ENCODE data around the gene LRRTM4. TPM values are rescaled to one million over a fixed set of nuclear protein-coding genes. Genes with fewer than 3 reads are reported as not detected.

LRRTM4 gene
- total and polyA plus RNA-seq, 2 experiments from 2014 or later: not detected

- Histone ChIP-seq H3K9me2 (ENCODE audit: insufficient read depth) (no peaks in the 10 kb centered on the region), H3F3A (ENCODE audit: insufficient read depth) (no peaks in the 10 kb centered on the region), H3K9me3 (ENCODE audit: low read depth) (no peaks in the 10 kb centered on the region), H3K79me2 (ENCODE audit: insufficient read depth) (no peaks in the 10 kb centered on the region), H4K20me1 (ENCODE audit: insufficient read depth) (no peaks in the 10 kb centered on the region), H3K27ac (no peak overlapping the region), H3K4me3 (no peak overlapping the region), H2AFZ (no peak overlapping the region), H3K4me2 (ENCODE audit: unreplicated experiment) (no peak overlapping the region), H3K27me3 (replicated peaks; ENCODE audit: insufficient read depth) (no peaks in the 10 kb centered on the region), H3K36me3 (ENCODE audit: low read depth) (no peaks in the 10 kb centered on the region), H3K9ac (no peak overlapping the region), H3K4me1 (ENCODE audit: insufficient read depth) (no peaks in the 10 kb centered on the region)
- no peak for DNase-seq
- in situ Hi-C loops (cut with MboI): no loop called here
- 8 to 22% methylated on average over 1 of the region's 1 CpG for WGBS, 2 experiments (ENCODE audit: low coverage in 1 of 2, low lambda C conversion rate in 2 of 2, missing lambda C conversion rate in 2 of 2)
- no peak for TF ChIP-seq EZH2 (IDR thresholded peaks at IDR 0.05; ENCODE audit: insufficient read depth, poor library complexity, severe bottlenecking)
- no peak for TF ChIP-seq EZH2phosphoT487 (IDR thresholded peaks at IDR 0.05; ENCODE audit: insufficient read depth, low read depth)
Measured at GRCh38 chr2:77119333-77119732, 402.8 kb downstream of the LRRTM4 start.

GRCh38 chr2:77108915-77109314 lies 413.3 kb downstream of the LRRTM4 start:
- H3K9me3 ChIP-seq (ENCODE audit: low read depth): no peaks in the 10 kb centered on the region
- no peaks in the 10 kb centered on the region for H3F3A ChIP-seq (ENCODE audit: insufficient read depth)
- H3K4me3 ChIP-seq: no peak overlapping the region
- no peaks in the 10 kb centered on the region for H3K36me3 ChIP-seq (ENCODE audit: low read depth)
- H3K27me3 ChIP-seq (replicated peaks; ENCODE audit: insufficient read depth): no peaks in the 10 kb centered on the region
- WGBS, 2 experiments (ENCODE audit: low coverage in 1 of 2, low lambda C conversion rate in 2 of 2, missing lambda C conversion rate in 2 of 2): 21 to 33% methylated on average over 1 of the region's 1 CpG
- in situ Hi-C loops (cut with MboI): no loop called here
- no peak overlapping the region for H3K9ac ChIP-seq
- no peaks in the 10 kb centered on the region for H4K20me1 ChIP-seq (ENCODE audit: insufficient read depth)
- no peak overlapping the region for H3K4me2 ChIP-seq (ENCODE audit: unreplicated experiment)
- TF ChIP-seq EZH2phosphoT487 (IDR thresholded peaks at IDR 0.05; ENCODE audit: insufficient read depth, low read depth) (no peak), EZH2 (IDR thresholded peaks at IDR 0.05; ENCODE audit: insufficient read depth, poor library complexity, severe bottlenecking) (no peak)
- no peak overlapping the region for H3K27ac ChIP-seq
- no peaks in the 10 kb centered on the region for H3K79me2 ChIP-seq (ENCODE audit: insufficient read depth)
- no peaks in the 10 kb centered on the region for H3K4me1 ChIP-seq (ENCODE audit: insufficient read depth)
- no peaks in the 10 kb centered on the region for H3K9me2 ChIP-seq (ENCODE audit: insufficient read depth)
- no peak overlapping the region for H2AFZ ChIP-seq
- no peak for DNase-seq

GRCh38 chr2:77105008-77105407 lies 417.2 kb downstream of the LRRTM4 start:
- Histone ChIP-seq H2AFZ (no peak overlapping the region), H3K79me2 (ENCODE audit: insufficient read depth) (no peaks in the 10 kb centered on the region), H3K4me3 (no peak overlapping the region), H3K4me2 (ENCODE audit: unreplicated experiment) (no peak overlapping the region), H3K9me2 (ENCODE audit: insufficient read depth) (no peaks in the 10 kb centered on the region), H3K36me3 (ENCODE audit: low read depth) (no peaks in the 10 kb centered on the region), H3K9me3 (ENCODE audit: low read depth) (no peaks in the 10 kb centered on the region), H3K9ac (no peak overlapping the region), H3K27ac (no peak overlapping the region), H3K4me1 (ENCODE audit: insufficient read depth) (no peaks in the 10 kb centered on the region), H3F3A (ENCODE audit: insufficient read depth) (no peaks in the 10 kb centered on the region), H3K27me3 (replicated peaks; ENCODE audit: insufficient read depth) (no peaks in the 10 kb centered on the region), H4K20me1 (ENCODE audit: insufficient read depth) (no peaks in the 10 kb centered on the region)
- in situ Hi-C loops (cut with MboI): no loop called here
- no peak for TF ChIP-seq EZH2 (IDR thresholded peaks at IDR 0.05; ENCODE audit: insufficient read depth, poor library complexity, severe bottlenecking)
- TF ChIP-seq EZH2phosphoT487 (IDR thresholded peaks at IDR 0.05; ENCODE audit: insufficient read depth, low read depth): no peak
- WGBS, 2 experiments (ENCODE audit: low coverage in 1 of 2, low lambda C conversion rate in 2 of 2, missing lambda C conversion rate in 2 of 2): 15 to 32% methylated on average over 3 of the region's 3 CpGs
- DNase-seq: no peak

- DNase-seq: no peak
- no peaks in the 10 kb centered on the region for H3K27me3 ChIP-seq (replicated peaks; ENCODE audit: insufficient read depth)
- H3K4me2 ChIP-seq (ENCODE audit: unreplicated experiment): no peak overlapping the region
- no peak overlapping the region for H3K27ac ChIP-seq
- TF ChIP-seq EZH2 (IDR thresholded peaks at IDR 0.05; ENCODE audit: insufficient read depth, poor library complexity, severe bottlenecking): no peak
- no peak overlapping the region for H3K4me3 ChIP-seq
- in situ Hi-C loops (cut with MboI): no loop called here
- H3K79me2 ChIP-seq (ENCODE audit: insufficient read depth): no peaks in the 10 kb centered on the region
- no peak overlapping the region for H2AFZ ChIP-seq
- H3K9me2 ChIP-seq (ENCODE audit: insufficient read depth): no peaks in the 10 kb centered on the region
- H3K4me1 ChIP-seq (ENCODE audit: insufficient read depth): no peaks in the 10 kb centered on the region
- no peak overlapping the region for H3K9ac ChIP-seq
- H4K20me1 ChIP-seq (ENCODE audit: insufficient read depth): no peaks in the 10 kb centered on the region
- H3K36me3 ChIP-seq (ENCODE audit: low read depth): no peaks in the 10 kb centered on the region
- 22 to 25% methylated on average over 6 of the region's 6 CpGs for WGBS, 2 experiments (ENCODE audit: low coverage in 1 of 2, low lambda C conversion rate in 2 of 2, missing lambda C conversion rate in 2 of 2)
- H3F3A ChIP-seq (ENCODE audit: insufficient read depth): no peaks in the 10 kb centered on the region
- no peaks in the 10 kb centered on the region for H3K9me3 ChIP-seq (ENCODE audit: low read depth)
Measured at GRCh38 chr2:77104554-77104953, 417.6 kb downstream of the LRRTM4 start.

GRCh38 chr2:77102927-77103326 lies 419.2 kb downstream of the LRRTM4 start:
- in situ Hi-C loops (cut with MboI): no loop called here
- no peaks in the 10 kb centered on the region for H3K79me2 ChIP-seq (ENCODE audit: insufficient read depth)
- H2AFZ ChIP-seq: no peak overlapping the region
- H3K9ac ChIP-seq: no peak overlapping the region
- 20 to 22% methylated on average over 2 of the region's 2 CpGs for WGBS, 2 experiments (ENCODE audit: low coverage in 1 of 2, low lambda C conversion rate in 2 of 2, missing lambda C conversion rate in 2 of 2)
- no peaks in the 10 kb centered on the region for H3K27me3 ChIP-seq (replicated peaks; ENCODE audit: insufficient read depth)
- H3K4me3 ChIP-seq: no peak overlapping the region
- H3K9me3 ChIP-seq (ENCODE audit: low read depth): no peaks in the 10 kb centered on the region
- H4K20me1 ChIP-seq (ENCODE audit: insufficient read depth): no peaks in the 10 kb centered on the region
- no peak overlapping the region for H3K4me2 ChIP-seq (ENCODE audit: unreplicated experiment)
- TF ChIP-seq EZH2 (IDR thresholded peaks at IDR 0.05; ENCODE audit: insufficient read depth, poor library complexity, severe bottlenecking) (no peak), EZH2phosphoT487 (IDR thresholded peaks at IDR 0.05; ENCODE audit: insufficient read depth, low read depth) (no peak)
- no peaks in the 10 kb centered on the region for H3K9me2 ChIP-seq (ENCODE audit: insufficient read depth)
- H3K4me1 ChIP-seq (ENCODE audit: insufficient read depth): no peaks in the 10 kb centered on the region
- H3K27ac ChIP-seq: no peak overlapping the region
- DNase-seq: no peak
- no peaks in the 10 kb centered on the region for H3K36me3 ChIP-seq (ENCODE audit: low read depth)
- no peaks in the 10 kb centered on the region for H3F3A ChIP-seq (ENCODE audit: insufficient read depth)

Measured in GM23248 (cell line).